Measurements from ENCODE around the gene HIF3A.

GRCh38 chr19:46345157-46345556, 48.3 kb downstream of the HIF3A start:
- TF ChIP-seq CTCF (IDR thresholded peaks at IDR 0.05): no peak
- TF ChIP-seq REST (IDR thresholded peaks at IDR 0.05; ENCODE audit: insufficient read depth in 1 of 2, low read depth in 2 of 2, low read length in 1 of 2): no peak
- TF ChIP-seq POLR2AphosphoS5 (IDR thresholded peaks at IDR 0.05; ENCODE audit: low read depth, low read length): no peak
- TF ChIP-seq SIN3A (IDR thresholded peaks at IDR 0.05; ENCODE audit: borderline replicate concordance, insufficient read depth, low read depth, low read length): no peak
